H1 (cell line): ENCODE data around the gene DTD1. TPM values are rescaled to one million over a fixed set of nuclear protein-coding genes. Genes with fewer than 3 reads are reported as not detected.

Experiments used
- CTCF ChIA-PET: fragments of 300-600 bp; sonication (Branson Sonifier 250); formaldehyde crosslinking; loops from one replicate; lab custom pipeline; 2021; ENCODE audit not compliant: partially characterized antibody; lab: Charles Lee
- POLR2A ChIA-PET: fragments of 300-600 bp; sonication (Branson Sonifier 250); formaldehyde crosslinking; loops from one replicate; lab custom pipeline; 2021; ENCODE audit warnings: inconsistent platforms; ENCODE audit not compliant: partially characterized antibody; lab: Charles Lee
- DNase-seq, 2 experiments: peaks; one replicate each; pipeline versions ENCODE4 v3.0.0 to v3.0.0-alpha.2; 2010 to 2022; ENCODE audit warnings: low spot score in 2 of 2, low read depth in 1 of 2, mixed read lengths in 1 of 2
- FAIRE-seq: peaks from 2 replicates; lab custom pipeline; 2011; peaks lifted over from hg19 to GRCh38; lab: Jason Lieb, UNC
- H2AFZ ChIP-seq: 2 replicates; pipeline ENCODE4 v1.8.1; 2012; ENCODE audit warnings: low read length, inconsistent platforms
- H2AK5ac ChIP-seq: 2 replicates; pipeline ENCODE4 v1.6.1; 2013; ENCODE audit warnings: low read depth, low read length
- H2BK120ac ChIP-seq: replicated peaks from 2 replicates; pipeline ENCODE3; 2013; ENCODE audit warnings: low read depth, low read length, inconsistent platforms
- H2BK12ac ChIP-seq: 2 replicates; pipeline ENCODE4 v1.6.1; 2013; ENCODE audit warnings: low read depth, low read length
- H2BK15ac ChIP-seq: 2 replicates; pipeline ENCODE4 v1.6.1; 2013; ENCODE audit warnings: low read length
- H2BK20ac ChIP-seq: 2 replicates; pipeline ENCODE4 v1.6.1; 2013; ENCODE audit warnings: low read length
- H2BK5ac ChIP-seq: 2 replicates; pipeline ENCODE4 v1.6.1; 2013; ENCODE audit warnings: low read depth, low read length
- H3K14ac ChIP-seq: 2 replicates; pipeline ENCODE4 v1.6.1; 2013; ENCODE audit warnings: inconsistent platforms; ENCODE audit not compliant: insufficient read length
- H3K18ac ChIP-seq: 2 replicates; pipeline ENCODE4 v1.6.1; 2013; ENCODE audit warnings: low read length; ENCODE audit errors: extremely low read depth
- H3K23ac ChIP-seq: 2 replicates; pipeline ENCODE4 v1.6.1; 2013; ENCODE audit warnings: inconsistent platforms; ENCODE audit not compliant: insufficient read length
- H3K23me2 ChIP-seq: 2 replicates; pipeline ENCODE4 v1.6.1; 2013; ENCODE audit warnings: low read depth, low read length
- H3K27ac ChIP-seq: 2 replicates; pipeline ENCODE4 v1.6.1; 2011; ENCODE audit warnings: low read depth, low read length, inconsistent platforms
- H3K27me3 ChIP-seq, 4 experiments: replicated peaks in 1 of 4; 1 replicate in 1 of 4; 2 replicates in 3 of 4; pipeline versions ENCODE4 v1.6.1 to v1.8.1; 2011 to 2013; ENCODE audit warnings: low read length in 3 of 4, mild to moderate bottlenecking in 3 of 4, inconsistent platforms in 2 of 4, mixed read lengths in 2 of 4, moderate library complexity in 1 of 4; ENCODE audit not compliant: control insufficient read depth in 3 of 4, insufficient read depth in 3 of 4; ENCODE audit errors: extremely low read depth in 1 of 4
- H3K36me3 ChIP-seq, 4 experiments: 2 replicates each; pipeline versions ENCODE4 v1.6.1 to v1.8.1; 2011 to 2013; ENCODE audit warnings: mild to moderate bottlenecking in 4 of 4, low read length in 3 of 4, moderate library complexity in 2 of 4, control low read depth in 1 of 4, inconsistent platforms in 1 of 4; ENCODE audit not compliant: insufficient read depth in 4 of 4, control insufficient read depth in 2 of 4
- H3K4ac ChIP-seq: replicated peaks from 2 replicates; pipeline ENCODE3; 2013; ENCODE audit warnings: low read length, low read depth, mixed read lengths, inconsistent platforms; ENCODE audit not compliant: insufficient read length
- H3K4me1 ChIP-seq, 4 experiments: replicated peaks in 1 of 4; 1 replicate in 1 of 4; 2 replicates in 3 of 4; pipeline versions ENCODE4 v1.6.1 to v1.8.1; 2011 to 2013; ENCODE audit warnings: low read length in 3 of 4, inconsistent platforms in 2 of 4, mixed read lengths in 1 of 4; ENCODE audit not compliant: insufficient read depth in 4 of 4, control insufficient read depth in 3 of 4
- H3K4me2 ChIP-seq, 2 experiments: 2 replicates each; pipeline versions ENCODE4 v1.6.1 to v1.8.1; 2011 to 2013; ENCODE audit warnings: low read depth in 2 of 2, low read length in 2 of 2, control low read depth in 1 of 2, inconsistent platforms in 1 of 2, mild to moderate bottlenecking in 1 of 2; ENCODE audit not compliant: insufficient read depth in 1 of 2
- H3K4me3 ChIP-seq, 4 experiments: fragments of 200-600, 300-600 bp in 1 of 4; sonication (generic), shearing (Covaris generic), sonication (Bioruptor Twin) in 1 of 4; 2 replicates each; pipeline versions ENCODE4 v1.5.1 to v1.8.1; 2011 to 2016; ENCODE audit warnings: low read length in 4 of 4, low read depth in 3 of 4, control low read depth in 2 of 4, inconsistent platforms in 2 of 4, mild to moderate bottlenecking in 2 of 4, mixed read lengths in 1 of 4, moderate library complexity in 1 of 4; ENCODE audit not compliant: insufficient read depth in 2 of 4; ENCODE audit errors: extremely low read depth in 1 of 4
- H3K56ac ChIP-seq: replicated peaks from 2 replicates; pipeline ENCODE3; 2013; ENCODE audit warnings: low read depth, mild to moderate bottlenecking, mixed read lengths, low read length, inconsistent platforms; ENCODE audit not compliant: insufficient read length
- H3K79me1 ChIP-seq: 2 replicates; pipeline ENCODE4 v1.6.1; 2013; ENCODE audit warnings: low read depth, low read length, control low read depth
- H3K79me2 ChIP-seq, 2 experiments: 2 replicates each; pipeline versions ENCODE4 v1.6.1 to v1.8.1; 2012 to 2013; ENCODE audit warnings: low read length in 2 of 2, mild to moderate bottlenecking in 2 of 2, inconsistent platforms in 1 of 2; ENCODE audit not compliant: insufficient read depth in 2 of 2, control insufficient read depth in 1 of 2
- H3K9ac ChIP-seq, 4 experiments: replicated peaks in 1 of 4; 1 replicate in 1 of 4; 2 replicates in 3 of 4; pipeline versions ENCODE4 v1.6.1 to v1.8.1; 2011 to 2013; ENCODE audit warnings: low read depth in 3 of 4, low read length in 3 of 4, control low read depth in 2 of 4, mild to moderate bottlenecking in 2 of 4, moderate library complexity in 2 of 4, inconsistent platforms in 1 of 4; ENCODE audit errors: extremely low read depth in 1 of 4
- H3K9me3 ChIP-seq, 2 experiments: 2 replicates each; pipeline versions ENCODE4 v1.6.1 to v1.8.1; 2012 to 2013; ENCODE audit warnings: mild to moderate bottlenecking in 2 of 2, moderate library complexity in 2 of 2, control low read depth in 1 of 2, inconsistent platforms in 1 of 2, low read depth in 1 of 2, low read length in 1 of 2, mixed read lengths in 1 of 2; ENCODE audit not compliant: insufficient read depth in 2 of 2
- H4K20me1 ChIP-seq, 2 experiments: replicated peaks in 1 of 2; 2 replicates each; pipeline versions ENCODE3 to v1.8.1; 2011 to 2013; ENCODE audit warnings: inconsistent platforms in 2 of 2, low read length in 2 of 2, mild to moderate bottlenecking in 1 of 2; ENCODE audit not compliant: insufficient read depth in 2 of 2, control insufficient read depth in 1 of 2
- H4K5ac ChIP-seq: 2 replicates; pipeline ENCODE4 v1.6.1; 2013; ENCODE audit warnings: low read length, low read depth, mixed read lengths, inconsistent platforms; ENCODE audit not compliant: insufficient read length
- H4K8ac ChIP-seq: 2 replicates; pipeline ENCODE4 v1.8.0; 2013; ENCODE audit warnings: mild to moderate bottlenecking, moderate library complexity, low read length, inconsistent platforms; ENCODE audit not compliant: insufficient read depth; ENCODE audit errors: extremely low read depth
- H4K91ac ChIP-seq: replicated peaks from 2 replicates; pipeline ENCODE3; 2013; ENCODE audit warnings: low read length, mixed read lengths, inconsistent platforms; ENCODE audit not compliant: insufficient read length
- BCL11A ChIP-seq, 2 experiments: IDR thresholded peaks; one replicate each; pipeline ENCODE4 v1.6.1; 2011; ENCODE audit warnings: low read depth in 2 of 2, low read length in 2 of 2, mild to moderate bottlenecking in 2 of 2
- BRCA1 ChIP-seq: IDR thresholded peaks from 2 replicates; pipeline ENCODE4 v1.6.1; 2012; ENCODE audit warnings: low read depth, low read length, improper control_type of control experiment
- CBX5 ChIP-seq: fragments of 300-800, 300-1000 bp; sonication (generic); IDR thresholded peaks from 2 replicates; pipeline ENCODE4 v1.7.1; 2016; ENCODE audit warnings: antibody characterized with exemption, low read length, low read depth
- CBX8 ChIP-seq: fragments of 300-800, 300-1000 bp; sonication (generic); IDR thresholded peaks from 2 replicates; pipeline ENCODE4 v1.7.1; 2016; ENCODE audit warnings: low read depth, low read length, borderline replicate concordance
- CHD1 ChIP-seq: IDR thresholded peaks from 2 replicates; pipeline ENCODE4 v1.6.1; 2012; ENCODE audit warnings: low read depth, low read length, improper control_type of control experiment
- EGR1 ChIP-seq: IDR thresholded peaks from 2 replicates; pipeline ENCODE4 v1.6.1; 2011; ENCODE audit warnings: low read depth, low read length, borderline replicate concordance
- POLR2A ChIP-seq, 2 experiments: IDR thresholded peaks; 1 replicate in 1 of 2; 2 replicates in 1 of 2; pipeline ENCODE4 v1.6.1; 2011; ENCODE audit warnings: low read depth in 2 of 2, low read length in 2 of 2, mild to moderate bottlenecking in 2 of 2; ENCODE audit errors: control extremely low read depth in 1 of 2
- RBBP5 ChIP-seq: IDR thresholded peaks from 2 replicates; pipeline ENCODE4 v1.7.1; 2012; ENCODE audit warnings: low read depth, mild to moderate bottlenecking, inconsistent platforms, low read length, moderate library complexity, borderline replicate concordance
- SUZ12 ChIP-seq: fragments of 200-600 bp; sonication (generic); IDR thresholded peaks from 2 replicates; pipeline ENCODE4 v1.6.1; 2012; ENCODE audit warnings: mild to moderate bottlenecking, inconsistent platforms, low read length, moderate library complexity, mixed read lengths
- TAF1 ChIP-seq: IDR thresholded peaks from 2 replicates; pipeline ENCODE4 v1.6.1; 2011; ENCODE audit warnings: mild to moderate bottlenecking, low read depth, low read length
- WGBS, 2 experiments: shearing (Covaris generic) in 1 of 2; methylation state at CpG; one replicate each; pipeline versions ENCODE4 v1.1.6 to v1.1.7; 2013 to 2015; ENCODE audit warnings: low lambda C conversion rate in 2 of 2, mixed read lengths in 2 of 2, inconsistent platforms in 1 of 2, low coverage in 1 of 2, missing lambda C conversion rate in 1 of 2; ENCODE audit not compliant: insufficient replicate concordance in 2 of 2, insufficient coverage in 1 of 2, insufficient read length in 1 of 2; ENCODE audit errors: extremely low coverage in 1 of 2, missing lambda C conversion rate in 1 of 2; 5-methylcytosine and 5-hydroxymethylcytosine counted together
- polyA plus RNA-seq, 7 experiments: library from polyadenylated mRNA; depleted of rRNA in 3 of 7; stranded (reverse) in 5 of 7; unstranded in 2 of 7; fragments of >200 nt in 5 of 7; fragments of 200-250 nt in 2 of 7; gene quantifications; 1 replicate in 5 of 7; 2 replicates in 1 of 7; 4 replicates in 1 of 7; pipeline versions ENCODE4 v1.2.1 to v1.2.3, GENCODE V29; 2011 to 2013; ENCODE audit warnings: missing spikeins in 2 of 7, mixed read lengths in 2 of 7
- total RNA-seq: library from RNA; stranded (reverse); fragmentation: NEBNext Ultra II Directional; extraction: Animal tissue kit (Norgen Biotek cat#: 25700); gene quantifications from 2 replicates; pipeline ENCODE4 v1.2.1, GENCODE V29; 2021

The DTD1 gene
- total and polyA plus RNA-seq, 2 of the 8 experiments (the other 6 are each of a cell fraction or from before 2014, with no cell fraction given), result 49.7 to 66.6 TPM

DNA sequence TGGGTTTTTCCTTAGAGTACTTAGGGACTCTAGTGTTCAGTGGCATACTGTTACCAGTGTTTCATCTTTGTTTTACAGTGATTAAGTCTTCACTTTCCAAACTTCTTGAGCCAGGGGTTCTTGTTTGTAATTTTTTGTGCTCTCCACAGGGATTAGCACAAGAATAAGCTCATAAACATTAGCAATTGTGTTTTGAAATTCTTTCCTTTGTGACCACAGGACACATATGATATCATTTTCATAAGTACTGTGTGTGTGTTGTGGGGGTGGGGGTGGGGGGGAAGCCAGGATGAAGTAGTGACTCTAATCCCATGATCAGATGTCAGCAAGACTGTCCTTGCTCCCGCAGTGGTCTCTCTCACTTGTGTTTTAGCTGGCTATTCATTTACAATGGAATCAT is 124.3 kb downstream of the DTD1 start:
- TF ChIP-seq POLR2A (IDR thresholded peaks at IDR 0.05; ENCODE audit: control extremely low read depth in 1 of 2, low read depth in 2 of 2, low read length in 2 of 2), result no peak
- TF ChIP-seq BCL11A (IDR thresholded peaks at IDR 0.05; ENCODE audit: low read depth in 2 of 2, low read length in 2 of 2), result no peak
- TF ChIP-seq CBX8, result no peak
- TF ChIP-seq CHD1, result no peak
- no peak for TF ChIP-seq TAF1
- no peak for TF ChIP-seq CBX5
- TF ChIP-seq EGR1, result no peak
- no peak for TF ChIP-seq BRCA1
- no peak for TF ChIP-seq RBBP5
- TF ChIP-seq SUZ12, result no peak
- no peak overlapping the region for H2BK5ac ChIP-seq
- no peaks in the 10 kb centered on the region; a peak in 1 of 7 replicates for H3K27me3 ChIP-seq
- POLR2A ChIA-PET, result no interaction called here
- no peak overlapping the region for H3K4me3 ChIP-seq
- no peak overlapping the region for H2BK15ac ChIP-seq
- no peak overlapping the region for H3K56ac ChIP-seq
- no peak overlapping the region for H4K8ac ChIP-seq
- H3K9ac ChIP-seq, result no peak overlapping the region
- no peaks in the 10 kb centered on the region; the same call in 1 of the 2 replicates for H3K79me1 ChIP-seq
- no peak overlapping the region for H2BK12ac ChIP-seq
- H3K23me2 ChIP-seq, result no peaks in the 10 kb centered on the region
- no peak overlapping the region for H2AK5ac ChIP-seq
- no peak overlapping the region for H2BK20ac ChIP-seq
- no peaks in the 10 kb centered on the region for H3K79me2 ChIP-seq
- no peak overlapping the region for H3K4me2 ChIP-seq
- WGBS, 2 experiments, result 100% methylated on average over 1 of the region's 1 CpG; no CpG with 5 or more reads in 1 of the 2 experiments
- no peak overlapping the region for H2AFZ ChIP-seq
- H3K14ac ChIP-seq, result no peak overlapping the region
- no peaks in the 10 kb centered on the region for H3K9me3 ChIP-seq
- H4K5ac ChIP-seq, result no peak overlapping the region
- CTCF ChIA-PET, result interaction anchor here (0.9 to 2.5 kb wide), 12 partner anchors 9 to 366 kb away, joined by 3 to 10 read pairs (median 4); no protein-coding TSS in a partner anchor
- no peak overlapping the region for H3K23ac ChIP-seq
- H4K91ac ChIP-seq, result peak overlapping the region; percentile 8
- peaks cover 2 to 5% (median 5%) of the 10 kb centered on the region in 4 experiments; a peak in 3 of 7 replicates for H3K4me1 ChIP-seq
- H2BK120ac ChIP-seq, result no peak overlapping the region
- FAIRE-seq (no peak), DNase-seq (no peak)
- H3K27ac ChIP-seq, result no peak overlapping the region
- H3K4ac ChIP-seq, result no peak overlapping the region
- no peaks in the 10 kb centered on the region for H4K20me1 ChIP-seq
- H3K18ac ChIP-seq, result no peak overlapping the region
- no peaks in the 10 kb centered on the region for H3K36me3 ChIP-seq
